OCI-LY1 (cell line): ENCODE results near the gene BCL2L15.

ENCODE experiments used
- CTCF ChIP-seq: fragments of 200-600 bp; sonication (generic), shearing (Covaris generic); IDR thresholded peaks from 2 replicates; pipeline ENCODE4 v1.5.1; 2017; ENCODE audit warnings: mild to moderate bottlenecking, antibody characterized with exemption, low read length, moderate library complexity, mixed read lengths
- EZH2 ChIP-seq: fragments of 200-600 bp; sonication (generic), shearing (Covaris generic); IDR thresholded peaks from 2 replicates; pipeline ENCODE4 v1.8.0; 2017; ENCODE audit warnings: borderline replicate concordance, mixed run types, mild to moderate bottlenecking, antibody characterized with exemption, low read length, moderate library complexity, mixed read lengths

DNA sequence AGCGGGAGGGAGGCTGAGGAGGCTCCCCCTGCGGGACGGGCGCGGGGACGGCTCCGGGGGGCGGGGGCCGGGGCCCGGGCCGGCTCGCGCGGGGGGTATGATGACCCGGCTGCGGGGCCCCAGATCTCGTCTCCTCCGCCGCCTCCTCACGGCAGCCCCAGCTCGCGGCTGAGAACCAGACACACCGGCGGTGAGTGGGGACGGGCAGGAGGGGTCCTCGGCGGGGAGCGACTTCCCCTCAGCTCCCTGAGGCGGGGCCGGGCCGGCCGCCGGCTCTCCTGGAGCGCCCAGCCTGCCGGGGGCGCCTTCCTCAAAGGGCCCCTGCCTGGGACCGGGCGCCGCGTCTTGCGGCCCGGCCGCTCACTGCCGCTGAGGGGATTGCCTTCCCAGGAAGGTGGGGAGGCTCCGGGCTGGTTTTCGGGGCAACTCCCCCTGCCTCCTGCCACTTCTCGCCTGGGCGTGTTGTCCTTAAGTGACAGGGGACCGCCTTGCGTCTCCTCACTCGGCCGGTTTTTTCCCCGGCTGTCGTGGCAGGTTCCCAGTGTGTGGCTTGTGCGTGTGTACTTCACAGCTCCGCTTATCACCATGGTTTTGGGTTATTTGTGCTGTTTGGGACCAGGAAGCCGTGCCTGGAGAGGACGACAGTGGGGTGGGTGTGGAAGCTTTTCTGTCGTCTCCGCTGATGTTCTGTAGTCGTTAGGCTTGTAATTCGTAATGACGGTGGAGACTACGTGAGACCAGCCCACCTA, 42.5 kb upstream of the BCL2L15 start:
- TF ChIP-seq CTCF, result peak; percentile 35; the same call in 1 of the 2 replicates
- TF ChIP-seq EZH2, result no peak
